Fibroblast of skin of right biceps (primary cell): ENCODE measurements around the gene USP48.
A peak's percentile ranks its signal among the peaks of the same experiment; 100 is the strongest.
"Not testable (repeated sequence)": the region's sequence is repeated elsewhere in the genome, so short reads cannot be mapped to it uniquely, and the experiment has no call there.

Source experiments
- DNase-seq: peaks from one replicate; pipeline ENCODE4 v3.0.0-alpha.2; 2013

USP48 gene

DNA sequence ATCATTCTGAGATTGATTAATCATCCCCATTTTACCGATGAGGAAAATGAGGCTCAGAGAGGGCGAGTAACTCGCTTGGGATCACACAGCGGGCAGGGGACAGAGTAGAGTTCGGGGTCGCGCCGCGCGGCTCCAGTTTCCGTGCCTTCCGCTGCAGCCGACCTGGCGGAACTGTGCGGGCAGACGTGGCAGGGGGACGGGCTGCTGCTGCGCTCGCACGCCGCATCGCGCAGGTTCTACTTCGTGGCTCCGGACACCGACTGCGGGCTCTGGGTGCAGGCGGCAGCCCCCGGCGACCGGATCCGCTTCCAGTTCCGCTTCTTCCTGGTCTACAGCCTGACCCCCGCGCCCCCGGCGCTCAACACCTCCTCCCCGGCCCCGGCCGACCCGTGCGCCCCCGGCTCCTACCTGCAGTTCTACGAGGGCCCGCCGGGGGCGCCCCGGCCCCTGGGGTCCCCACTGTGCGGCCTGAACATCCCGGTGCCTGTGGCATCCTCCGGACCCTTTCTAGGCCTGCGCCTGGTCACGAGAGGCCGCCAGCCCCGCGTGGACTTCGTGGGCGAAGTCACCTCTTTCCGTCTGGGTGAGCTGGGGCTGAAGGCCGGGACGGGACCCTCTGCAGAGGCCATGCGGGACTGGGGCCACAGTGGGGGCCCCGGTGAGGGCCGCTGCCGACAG, 31.4 kb upstream of the USP48 start:
- no peak for DNase-seq

DNA sequence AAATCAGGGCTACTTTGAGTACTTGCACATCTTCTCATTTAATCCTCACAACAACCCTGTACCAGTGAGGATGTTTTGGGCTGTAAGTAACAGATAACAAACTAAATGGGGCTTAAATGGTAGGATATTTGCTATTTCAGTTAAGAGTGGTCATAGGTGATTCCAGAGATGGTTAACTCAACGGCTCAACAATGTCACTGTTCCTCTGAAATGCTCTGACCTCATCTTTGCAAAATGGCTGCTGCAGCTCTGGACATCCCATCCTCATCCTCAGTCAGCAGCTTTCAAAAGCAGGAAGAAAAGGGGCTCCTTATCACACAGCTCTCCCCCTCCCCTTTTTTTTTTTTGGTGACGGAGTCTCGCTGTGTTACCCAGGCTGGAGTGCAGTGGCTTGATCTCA, 30.6 kb upstream of the USP48 start:
- no peak for DNase-seq

DNA sequence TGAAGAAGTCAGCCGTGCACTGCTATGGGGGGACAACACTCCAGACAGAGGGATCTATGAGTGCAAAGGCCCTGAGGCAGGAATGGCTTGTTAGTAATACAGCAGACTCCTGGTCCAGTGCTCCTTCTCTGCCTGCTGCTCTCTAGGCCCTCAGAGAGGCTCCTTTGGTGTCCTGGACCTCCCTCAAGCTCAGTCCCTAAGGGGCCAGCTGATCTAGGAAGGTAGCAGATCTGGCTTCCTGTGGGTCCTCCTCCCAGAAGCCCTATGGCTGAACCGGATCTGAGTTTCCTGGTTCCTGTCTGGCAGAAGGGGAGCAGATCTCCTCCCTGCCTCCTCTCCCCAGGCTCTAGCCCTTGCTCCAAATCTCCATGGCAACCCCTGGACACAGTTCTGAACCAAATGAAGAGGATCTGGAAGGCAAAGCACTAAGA, 28.9 kb upstream of the USP48 start, which contains the start of gene LDLRAD2:
LDLRAD2 (plus strand) TSS at position 391 of the 431 bp plus-strand sequence. CDS start 187 bp downstream, outside the sequence.
- no peak for DNase-seq

DNA sequence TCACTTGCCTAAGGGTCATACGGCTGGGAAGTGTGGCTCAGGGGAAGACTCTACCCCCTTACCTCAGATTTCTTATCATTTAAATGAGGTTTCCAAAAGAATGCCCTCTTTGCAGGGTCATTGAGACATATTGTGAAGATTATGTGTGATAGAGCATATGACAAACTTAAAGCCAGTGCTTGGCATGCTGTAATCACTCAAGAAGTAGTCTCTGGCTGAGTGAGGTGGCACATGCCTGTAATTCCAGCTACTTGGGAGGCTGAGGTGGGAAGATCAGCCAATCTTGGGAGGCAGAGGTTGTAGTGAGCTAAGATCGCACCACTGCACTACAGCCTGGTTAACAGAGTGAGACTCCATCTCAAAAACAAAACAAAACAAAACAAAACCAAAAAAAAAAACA, 21.6 kb upstream of the USP48 start:
- DNase-seq: no peak

DNA sequence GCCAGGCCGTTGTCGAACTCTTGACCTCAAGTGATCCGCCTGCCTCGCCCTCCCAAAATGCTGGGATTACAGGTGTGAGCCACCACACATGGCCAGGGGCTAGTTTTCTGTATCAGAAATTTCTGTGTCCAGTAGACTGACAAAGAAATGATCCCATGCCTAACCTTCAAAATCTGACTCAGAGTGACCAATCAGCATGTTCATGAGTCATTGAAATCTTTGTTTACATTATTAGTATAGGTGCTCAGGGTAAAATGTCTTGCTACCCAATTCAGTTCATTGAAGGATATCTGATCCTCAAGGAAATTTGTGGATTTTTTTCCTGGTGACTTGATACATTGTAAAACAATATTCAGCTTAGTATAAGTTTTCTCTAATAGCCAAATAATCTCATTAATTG, 18.2 kb upstream of the USP48 start:
- DNase-seq: peak; percentile 14

DNA sequence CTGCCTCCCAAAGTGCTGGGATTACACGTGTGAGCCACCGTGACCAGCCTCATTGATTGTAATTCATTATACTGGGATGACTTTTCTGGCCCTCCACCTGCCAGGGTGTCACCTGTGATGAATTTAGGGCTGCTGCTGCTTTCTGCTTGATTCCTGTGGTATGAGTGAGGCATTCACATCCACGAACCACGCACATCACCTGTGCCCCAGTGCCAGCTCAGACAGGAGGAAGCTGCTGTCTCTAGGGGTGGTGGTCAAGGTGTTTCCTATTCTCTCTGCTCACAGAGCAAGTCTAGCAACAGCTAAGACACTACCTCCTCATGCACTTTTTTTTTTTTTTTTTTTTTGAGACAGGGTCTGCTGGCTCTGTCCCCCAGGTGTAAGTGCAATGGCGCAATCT, 16.8 kb upstream of the USP48 start:
- DNase-seq: no peak

DNA sequence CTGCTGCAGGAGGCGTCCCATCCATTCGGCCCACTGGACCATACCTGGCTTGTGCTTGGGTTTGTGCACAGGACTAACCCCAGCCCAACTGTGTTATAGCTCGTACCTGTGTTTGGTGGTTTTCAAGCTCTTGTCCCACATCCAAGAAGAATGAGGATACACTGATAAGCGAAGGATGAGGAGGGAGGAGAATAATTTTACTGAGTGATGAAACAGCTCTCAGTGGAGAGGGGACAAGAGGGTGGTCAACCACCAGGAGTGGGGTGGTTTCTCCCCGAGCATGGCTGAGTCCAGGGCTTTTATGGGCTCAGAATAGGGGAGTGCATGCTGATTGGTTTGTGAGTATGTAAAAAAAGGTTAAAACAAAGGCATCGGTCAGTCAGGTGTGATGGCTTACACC, 12.1 kb upstream of the USP48 start:
- no peak for DNase-seq

DNA sequence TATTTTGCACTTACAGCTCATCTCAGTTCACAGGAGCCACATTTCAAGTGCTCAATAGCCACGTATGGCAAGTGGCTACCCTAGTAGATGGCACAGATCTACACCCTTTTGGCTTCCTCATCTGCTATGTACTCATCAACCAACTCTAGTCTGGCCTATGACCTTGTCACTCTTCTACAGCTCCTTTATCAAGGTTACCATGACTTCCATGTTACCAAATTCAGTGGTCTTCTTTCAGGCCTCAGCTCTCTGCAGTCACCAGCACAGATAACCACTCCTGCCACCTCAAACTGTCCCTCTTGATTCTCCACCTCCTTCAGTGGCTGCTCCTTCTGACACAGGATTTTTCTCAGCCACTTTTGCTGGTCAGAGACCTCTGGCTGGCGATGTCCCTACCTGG, 11.7 kb upstream of the USP48 start:
- DNase-seq: no peak

DNA sequence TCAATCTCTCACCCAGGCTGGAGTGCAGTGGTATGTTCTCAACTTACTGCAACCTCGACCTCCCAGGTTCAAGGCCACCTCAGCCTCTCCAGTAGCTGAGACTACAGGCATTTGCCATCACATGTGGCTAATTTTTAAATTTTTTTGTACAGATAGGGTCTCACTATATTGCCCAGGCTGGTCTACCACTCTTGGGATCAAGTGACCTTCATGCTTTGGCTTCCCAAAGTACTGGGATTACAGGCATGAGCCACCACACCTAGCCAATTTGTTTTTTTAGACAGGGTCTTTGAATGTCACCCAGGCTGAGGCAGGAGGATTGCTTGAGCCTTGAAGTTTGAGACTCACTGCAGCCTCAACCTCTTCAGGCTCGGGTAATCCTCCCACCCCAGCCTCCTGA, 10.2 kb upstream of the USP48 start:
- no peak for DNase-seq

DNA sequence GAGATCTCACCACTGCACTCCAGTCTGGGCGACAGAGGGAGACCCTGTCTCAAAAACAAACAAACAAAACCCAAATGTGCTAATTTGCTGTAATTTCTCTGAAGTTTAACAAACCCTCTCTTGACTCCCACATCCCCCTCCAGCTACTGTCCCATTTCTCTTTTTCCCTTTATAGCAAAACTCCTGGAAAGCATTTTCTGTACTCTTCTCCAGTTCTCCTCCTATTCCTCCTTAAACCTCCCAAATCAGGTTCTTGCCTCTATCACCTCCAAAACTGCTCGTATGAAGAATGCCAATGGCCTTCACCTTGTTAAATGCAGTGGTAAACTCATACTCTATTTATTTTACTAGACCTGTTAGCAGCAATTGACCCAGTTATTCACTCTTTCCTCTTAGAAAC, 3.7 kb upstream of the USP48 start:
- DNase-seq: no peak

DNA sequence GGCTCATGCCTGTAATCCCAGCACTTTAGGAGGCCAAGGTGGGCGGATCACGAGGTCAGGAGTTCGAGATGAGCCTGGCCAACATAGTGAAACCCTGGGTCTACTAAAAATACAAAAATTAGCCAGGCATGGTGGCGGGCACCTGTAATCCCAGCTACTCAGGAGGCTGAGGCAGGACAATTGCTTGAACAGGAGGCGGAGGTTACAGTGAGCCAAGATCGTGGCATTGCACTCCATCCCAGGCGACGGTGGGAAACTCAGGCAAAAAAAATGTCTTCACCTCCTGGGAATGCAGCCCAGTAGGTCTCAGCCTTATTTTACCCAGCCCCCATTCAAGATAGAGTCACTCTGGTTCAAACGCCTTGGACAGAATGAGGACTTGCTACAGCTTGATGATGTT, 2.8 kb upstream of the USP48 start:
- DNase-seq: not testable (repeated sequence)

DNA sequence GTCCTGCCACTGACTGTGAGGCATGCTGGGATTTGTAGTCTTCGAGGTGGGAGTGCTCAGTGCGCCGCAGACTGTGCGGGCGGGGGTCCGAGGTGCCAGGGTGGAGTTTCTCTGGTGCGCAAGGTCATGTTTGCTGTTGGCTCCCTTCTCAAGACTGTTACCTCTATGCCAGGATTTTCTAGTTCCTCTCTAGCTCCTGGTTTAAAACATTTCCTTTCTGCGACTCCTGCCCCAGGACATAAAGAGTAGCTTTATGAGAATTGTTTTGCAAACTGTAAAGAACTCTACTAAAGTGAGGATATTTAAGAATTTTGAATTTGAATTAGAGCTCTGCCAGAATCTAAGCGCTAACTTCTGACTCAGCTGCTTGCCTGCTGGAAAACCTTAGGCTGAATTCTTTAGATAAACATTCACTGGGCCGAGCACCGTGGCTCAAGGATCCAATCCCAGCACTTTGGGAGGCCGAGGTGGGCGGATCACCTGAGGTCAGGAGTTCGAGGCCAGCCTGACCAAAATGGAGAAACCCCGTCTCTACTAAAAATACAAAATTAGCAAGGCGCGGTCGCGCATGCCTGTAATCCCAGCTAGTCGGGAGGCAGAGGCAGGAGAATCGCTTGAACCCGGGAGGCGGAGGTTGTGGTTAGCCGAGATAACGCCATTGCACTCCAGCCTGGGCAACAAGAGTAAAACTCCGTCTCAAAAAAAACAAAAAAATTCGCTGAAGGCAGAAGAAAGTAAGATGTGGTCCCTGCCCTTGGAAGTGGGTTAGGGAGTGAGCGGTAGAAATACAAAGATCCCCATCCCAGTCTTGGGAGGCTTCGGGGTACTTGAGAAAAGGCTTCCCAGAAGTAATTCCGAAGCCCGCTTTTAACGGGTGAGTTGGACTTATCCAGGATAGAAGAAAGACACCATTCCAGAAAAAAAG, 992 bp upstream of the USP48 start:
- peak; percentile 64 for DNase-seq

DNA sequence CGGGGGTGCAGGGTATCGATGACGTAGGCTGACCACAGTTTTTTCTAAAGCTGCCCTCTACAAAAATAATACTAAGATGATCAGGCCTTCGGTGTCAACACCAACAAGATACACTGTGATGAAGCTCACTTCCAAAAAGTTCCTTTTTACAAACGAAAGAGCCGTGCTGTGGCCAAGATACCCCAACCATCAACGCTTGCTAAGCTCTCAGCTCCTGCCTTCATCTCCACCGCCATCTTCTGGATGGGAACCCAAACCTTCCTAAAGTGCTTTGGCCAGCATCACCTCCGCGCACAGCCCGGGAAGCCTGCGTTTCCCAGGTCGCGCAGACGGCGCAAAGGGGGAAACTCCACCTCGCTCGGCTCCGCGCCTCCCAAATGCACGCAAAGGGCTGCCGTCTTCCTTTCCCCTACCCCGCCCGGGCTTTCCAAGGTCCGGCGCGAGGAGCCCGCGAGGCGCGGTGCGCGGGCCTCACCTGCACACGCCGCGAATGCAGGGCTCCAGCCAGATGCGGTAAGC, 541 bp downstream of the USP48 start:
- peak; percentile 60 for DNase-seq

DNA sequence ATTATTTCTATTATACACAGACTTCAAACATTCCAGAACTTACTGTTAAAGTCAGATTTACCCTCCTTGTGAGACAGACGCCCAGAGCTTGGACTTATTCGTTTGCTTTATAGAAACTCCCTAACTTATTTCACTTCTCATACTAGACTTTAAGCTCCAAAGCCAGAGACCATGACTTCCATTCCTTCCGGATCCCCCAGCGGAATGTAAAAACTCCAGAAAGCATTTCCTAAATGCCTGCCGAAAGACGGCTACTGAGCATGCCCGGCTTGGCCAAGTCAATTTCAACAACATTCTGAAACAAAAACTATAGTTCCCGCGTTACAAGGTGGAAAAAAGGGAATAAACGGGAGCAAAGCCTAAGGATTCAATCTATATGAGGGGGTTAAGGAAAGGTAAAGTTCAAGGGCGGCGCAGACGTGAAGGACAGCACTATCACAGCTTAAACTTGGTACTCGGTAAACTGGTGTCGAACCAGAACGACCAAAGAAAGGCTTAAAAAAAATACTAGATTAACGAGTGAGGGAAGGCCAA, 1.1 kb downstream of the USP48 start:
- DNase-seq: peak; percentile 57

DNA sequence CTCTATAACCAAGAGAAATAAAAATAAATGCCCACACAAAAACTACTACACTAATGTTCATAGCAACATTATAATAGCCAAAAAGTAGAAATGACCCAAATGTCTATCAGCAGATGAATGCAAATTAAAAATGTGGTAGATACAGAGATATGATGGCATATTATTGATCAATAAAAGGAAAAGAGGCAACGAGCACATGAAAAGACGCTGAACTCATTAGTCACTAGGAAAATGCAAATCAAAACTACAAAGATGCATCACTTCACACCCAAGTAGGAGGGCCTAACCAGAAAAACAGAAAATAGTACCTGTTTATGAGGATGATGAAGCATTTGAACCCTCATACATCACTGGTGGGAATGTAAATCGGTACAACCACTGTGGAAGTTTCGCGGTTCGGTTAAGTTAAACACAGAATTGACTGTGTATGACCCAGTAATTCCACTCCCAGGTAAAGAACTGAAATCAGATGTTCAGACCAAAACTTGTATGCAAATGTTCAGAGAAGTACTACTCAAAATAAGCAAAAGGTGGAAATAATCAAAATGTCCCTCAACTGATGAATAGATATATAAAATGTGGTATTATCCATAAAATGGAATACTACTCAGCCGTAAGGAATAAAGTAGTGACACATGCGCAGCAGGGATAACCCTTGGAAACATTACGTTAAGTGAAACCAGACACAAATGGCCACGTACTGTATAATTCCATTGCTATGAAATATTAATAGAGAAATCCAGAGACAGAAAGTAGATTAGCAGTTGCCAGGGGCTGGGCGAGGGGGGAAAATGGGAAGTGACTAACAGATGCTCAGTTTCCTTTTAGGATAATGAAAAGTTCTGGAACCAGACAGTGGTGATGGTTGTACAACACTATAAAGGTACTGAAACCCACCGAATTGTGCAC, 3.1 kb downstream of the USP48 start:
- peak; percentile 25 for DNase-seq

DNA sequence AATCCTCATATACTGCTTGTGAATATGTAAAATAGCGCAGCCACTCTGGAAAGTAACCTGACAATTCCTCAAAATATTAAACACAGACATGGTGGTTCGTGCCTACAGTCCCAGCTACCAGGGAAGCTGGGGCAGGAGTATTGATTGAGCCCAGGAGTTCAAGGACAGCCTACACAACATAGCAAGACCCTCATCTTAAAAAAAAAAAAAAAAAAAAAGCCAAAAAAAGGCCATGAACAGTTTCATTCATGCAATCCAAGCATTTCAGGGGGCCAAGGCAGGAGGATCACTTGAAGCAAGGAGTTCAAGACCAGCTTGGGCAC, 4.6 kb downstream of the USP48 start:
- no peak for DNase-seq

DNA sequence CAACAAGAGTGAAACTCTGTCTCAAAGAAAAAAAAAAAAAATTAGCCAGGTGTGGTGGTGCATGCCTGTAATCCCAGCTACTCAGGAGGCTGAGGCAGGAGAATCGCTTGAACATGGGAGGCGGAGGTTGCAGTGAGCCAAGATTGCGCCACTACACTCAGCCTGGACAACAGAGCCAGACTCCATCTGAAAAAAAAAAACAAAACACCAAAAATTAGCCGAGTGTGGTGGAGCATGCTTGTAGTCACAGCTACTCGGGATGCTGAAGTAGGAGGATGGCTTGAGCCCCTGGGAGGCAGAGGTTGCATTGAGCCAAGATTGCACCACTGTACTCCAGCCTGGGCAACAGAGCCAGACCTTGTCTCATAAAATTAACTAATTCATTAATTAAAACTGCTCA, 6.0 kb downstream of the USP48 start:
- not testable (repeated sequence) for DNase-seq

DNA sequence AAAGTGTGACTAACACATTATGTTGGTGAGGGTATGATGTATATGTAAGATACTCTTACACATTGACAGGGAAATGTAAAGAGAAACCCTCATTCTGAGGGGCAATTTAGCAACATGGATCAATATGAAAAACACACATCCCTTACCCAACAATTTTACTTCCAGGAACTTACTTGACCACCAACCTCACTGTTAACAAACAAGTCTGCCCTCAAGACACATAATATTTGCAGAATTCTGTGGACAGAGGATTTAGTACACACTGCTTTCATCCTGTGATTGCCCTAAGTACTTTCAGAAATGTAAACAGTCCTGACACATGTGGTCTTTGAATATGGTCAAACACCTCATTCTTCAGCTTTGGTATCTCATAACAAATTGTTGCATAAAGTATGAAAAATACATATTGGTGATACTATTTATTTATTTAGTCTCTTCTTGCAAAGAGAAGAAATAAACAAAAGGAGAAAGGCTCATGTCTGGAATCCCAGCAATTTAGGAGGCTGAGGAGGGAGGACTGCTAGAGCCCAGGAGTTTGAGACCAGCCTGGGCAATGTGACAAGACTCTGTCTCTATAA, 6.9 kb downstream of the USP48 start:
- DNase-seq: no peak

DNA sequence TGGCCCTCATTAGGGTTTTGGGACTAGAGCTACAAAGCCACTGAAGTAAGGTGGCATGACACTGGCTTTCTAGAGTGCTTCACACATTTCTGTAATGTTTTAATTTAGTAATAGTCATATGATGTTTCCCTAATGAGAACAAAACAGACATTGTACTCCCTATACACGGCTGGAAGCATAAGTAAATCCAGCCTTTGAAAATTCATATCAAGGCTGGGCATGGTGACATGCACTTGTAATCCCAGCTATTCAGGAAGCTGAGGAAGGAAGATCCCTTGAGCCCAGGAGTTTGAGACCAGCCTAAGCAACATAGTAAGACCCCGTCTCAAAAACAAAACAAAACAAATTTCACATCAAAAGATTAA, 7.4 kb downstream of the USP48 start:
- no peak for DNase-seq

DNA sequence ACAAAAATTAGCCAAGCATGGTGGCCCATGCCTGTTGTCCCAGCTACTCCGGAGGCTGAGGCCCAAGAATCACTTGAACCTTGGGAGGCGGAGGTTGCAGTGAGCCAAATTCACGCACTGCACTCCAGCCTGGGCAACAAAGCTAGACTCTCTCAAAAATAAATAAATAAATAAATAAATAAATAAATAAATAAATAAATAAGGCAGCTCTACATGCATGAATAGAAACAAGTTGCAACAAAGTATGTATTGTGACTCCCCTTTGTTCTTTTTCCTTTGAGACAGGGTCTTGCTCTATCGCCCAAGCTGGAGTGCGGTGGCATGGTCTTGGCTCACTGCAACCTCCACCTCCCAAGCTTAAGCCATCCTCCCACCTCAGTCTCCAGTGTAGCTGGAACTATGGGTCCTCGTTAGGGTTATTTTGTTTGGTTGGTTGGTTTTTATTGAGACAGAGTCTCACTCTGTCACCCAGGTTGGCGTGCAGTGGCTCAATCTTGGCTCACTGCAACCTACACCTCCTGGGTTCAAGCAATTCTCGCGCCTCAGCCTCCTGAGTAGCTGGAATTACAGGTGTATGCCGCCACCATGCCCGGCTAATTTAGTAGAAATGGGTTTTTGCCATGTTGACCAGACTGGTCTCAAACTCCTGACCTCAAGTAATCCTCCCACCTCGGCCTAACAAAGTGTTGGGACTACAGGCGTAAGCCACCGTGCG, 8.0 kb downstream of the USP48 start:
- DNase-seq: no peak

DNA sequence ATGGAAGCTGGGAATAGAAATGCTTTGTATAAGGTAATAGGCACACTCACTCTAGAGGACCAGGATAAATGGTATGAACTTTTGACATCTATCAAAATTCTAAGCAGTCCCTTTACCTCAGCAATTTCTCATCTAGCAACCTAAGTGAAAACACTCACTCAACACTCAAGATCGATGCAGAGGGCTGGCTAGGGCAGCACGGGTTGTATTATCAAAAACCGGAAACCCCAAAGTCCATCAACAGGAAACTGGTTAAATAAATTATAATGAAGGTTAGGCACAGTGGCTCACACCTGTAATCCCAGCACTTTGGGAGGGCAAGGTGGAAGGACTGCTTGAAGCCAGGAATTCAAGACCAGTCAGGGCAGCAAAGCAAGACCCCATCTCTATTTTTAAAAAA, 9.4 kb downstream of the USP48 start:
- DNase-seq: no peak

DNA sequence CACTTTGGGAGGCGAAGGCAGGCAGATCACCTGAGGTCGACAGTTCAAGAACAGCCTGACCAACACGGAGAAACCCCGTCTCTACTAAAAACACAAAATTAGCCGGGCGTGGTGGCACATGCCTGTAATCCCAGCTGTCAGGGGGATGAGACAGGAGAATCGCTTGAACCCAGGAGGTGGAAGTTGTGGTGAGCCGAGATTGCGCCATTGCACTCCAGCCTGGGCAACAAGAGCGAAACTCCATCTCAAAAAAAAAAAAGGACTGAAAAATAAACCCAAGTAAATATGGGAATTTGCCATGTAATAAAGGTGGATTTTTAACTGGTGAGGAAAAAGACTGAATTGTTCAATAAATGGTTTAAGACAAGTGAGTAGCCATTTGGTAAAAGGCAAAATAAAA, 11.3 kb downstream of the USP48 start:
- DNase-seq: not testable (repeated sequence)
